ENCODE data around the gene FCHSD2.

DNA sequence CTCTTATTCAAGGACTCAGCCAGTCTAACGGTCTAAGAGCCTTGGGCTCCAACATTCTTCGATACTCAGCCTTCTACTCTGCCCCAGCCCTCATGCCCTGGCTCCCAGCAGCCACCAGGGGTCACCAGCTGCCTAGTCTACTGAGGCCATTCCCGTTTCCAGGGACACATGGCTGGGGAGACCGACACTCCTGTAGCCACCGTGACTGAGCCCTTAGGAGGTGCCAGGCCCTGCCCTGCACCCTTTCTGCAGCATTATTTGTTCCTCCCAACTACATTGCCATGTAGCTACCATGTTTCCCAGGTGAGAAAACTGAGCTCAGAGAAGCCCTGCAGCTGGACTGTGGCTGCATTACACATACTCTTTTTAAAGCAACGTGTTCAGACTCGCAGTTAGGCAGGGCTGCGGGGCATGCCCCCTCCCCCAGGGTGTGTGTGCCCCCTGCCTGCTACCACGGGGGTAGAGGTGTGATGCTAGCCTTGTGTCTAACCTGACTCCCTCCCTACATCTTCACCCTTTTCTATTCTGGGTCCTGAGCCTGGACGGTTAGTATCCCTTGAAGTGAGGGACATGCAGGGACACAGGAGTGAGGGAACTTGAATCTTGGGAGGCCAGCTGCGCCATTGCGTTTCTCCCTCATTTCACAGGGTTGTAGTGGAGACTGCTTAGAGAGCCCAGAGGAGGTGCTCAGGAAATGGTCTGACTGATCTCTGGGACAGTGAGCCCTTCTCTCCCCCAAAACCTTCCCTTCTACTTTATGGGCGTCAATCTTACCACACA, 310.4 kb downstream of the FCHSD2 start:
- TF ChIP-seq, protein P1, sequence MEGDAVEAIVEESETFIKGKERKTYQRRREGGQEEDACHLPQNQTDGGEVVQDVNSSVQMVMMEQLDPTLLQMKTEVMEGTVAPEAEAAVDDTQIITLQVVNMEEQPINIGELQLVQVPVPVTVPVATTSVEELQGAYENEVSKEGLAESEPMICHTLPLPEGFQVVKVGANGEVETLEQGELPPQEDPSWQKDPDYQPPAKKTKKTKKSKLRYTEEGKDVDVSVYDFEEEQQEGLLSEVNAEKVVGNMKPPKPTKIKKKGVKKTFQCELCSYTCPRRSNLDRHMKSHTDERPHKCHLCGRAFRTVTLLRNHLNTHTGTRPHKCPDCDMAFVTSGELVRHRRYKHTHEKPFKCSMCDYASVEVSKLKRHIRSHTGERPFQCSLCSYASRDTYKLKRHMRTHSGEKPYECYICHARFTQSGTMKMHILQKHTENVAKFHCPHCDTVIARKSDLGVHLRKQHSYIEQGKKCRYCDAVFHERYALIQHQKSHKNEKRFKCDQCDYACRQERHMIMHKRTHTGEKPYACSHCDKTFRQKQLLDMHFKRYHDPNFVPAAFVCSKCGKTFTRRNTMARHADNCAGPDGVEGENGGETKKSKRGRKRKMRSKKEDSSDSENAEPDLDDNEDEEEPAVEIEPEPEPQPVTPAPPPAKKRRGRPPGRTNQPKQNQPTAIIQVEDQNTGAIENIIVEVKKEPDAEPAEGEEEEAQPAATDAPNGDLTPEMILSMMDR (conservative IDR thresholded peaks at IDR 0.05; ENCODE audit: low read depth, low read length): peak; percentile 91
- TF ChIP-seq EZH2phosphoT487 (IDR thresholded peaks at IDR 0.05; ENCODE audit: borderline replicate concordance, low read length): no peak
